K562 treated with DMSO at 1 percent for 24 hours (cell line): Measurements from ENCODE around the gene CDKAL1. TPM values are rescaled to one million over a fixed set of nuclear protein-coding genes. Genes with fewer than 3 reads are reported as not detected.

ENCODE experiments used
- total RNA-seq: library from RNA; unstranded; fragments of 300-600 nt; gene quantifications from 2 replicates; pipeline ENCODE4 v1.2.3, GENCODE V29; 2022; ENCODE audit warnings: low read depth; ENCODE audit not compliant: insufficient read depth

CDKAL1 gene
- total RNA-seq = 9.5 and 13.3 TPM in 2 replicates

DNA sequence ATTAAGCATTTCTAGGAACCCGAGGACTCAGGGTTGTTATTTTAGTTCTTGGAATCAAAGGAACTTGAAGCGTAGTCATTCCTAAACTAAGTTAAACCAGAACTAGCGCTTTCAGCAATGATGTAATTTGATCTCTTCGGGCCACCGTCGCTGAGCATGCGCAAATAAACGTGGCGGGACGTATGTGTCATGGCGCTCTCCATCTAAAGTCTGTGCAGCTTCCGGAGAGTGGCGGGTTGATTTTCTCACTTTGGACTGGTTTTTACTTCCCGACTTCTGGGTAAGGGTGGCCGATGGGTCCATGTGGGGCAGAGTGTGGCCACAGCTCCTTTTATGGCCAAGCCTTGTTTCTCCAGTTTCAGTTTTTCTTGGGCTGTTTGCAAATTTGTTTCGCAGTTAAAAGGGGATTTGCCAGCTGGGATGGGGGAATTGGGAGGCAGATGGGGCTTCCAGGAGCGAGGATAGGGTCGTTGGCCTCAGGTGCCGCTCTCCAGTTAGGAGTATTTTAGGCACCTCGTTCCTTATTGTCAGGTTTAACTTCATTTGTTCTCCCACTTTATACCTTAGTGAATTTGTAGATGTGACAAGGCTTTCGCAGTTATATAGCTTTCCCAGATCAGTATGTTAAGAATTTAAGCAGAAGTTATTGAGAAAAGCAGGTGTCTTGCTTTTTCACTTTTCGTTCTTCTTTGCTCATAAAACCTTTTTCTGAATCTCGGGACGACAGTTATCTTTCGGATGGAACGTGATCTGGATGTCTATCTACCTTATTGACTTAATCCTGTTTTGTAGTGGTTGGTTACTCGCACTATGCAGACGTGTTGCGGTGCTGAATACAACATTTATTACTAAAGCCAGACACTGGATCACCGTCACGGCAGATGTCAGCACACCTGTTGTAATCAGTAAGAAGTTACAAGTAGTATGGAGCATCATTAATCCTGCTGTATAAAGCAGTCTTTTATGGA is at the start of gene CDKAL1:
Gene CDKAL1, plus strand, starts transcription at position 163 of the 968 bp plus-strand sequence. CDS start 11,894 bp downstream, outside the sequence.

Other genes with a start within 250 kb of the CDKAL1 start
- 17.9 and 20.2 TPM in 2 replicates for gene E2F3, start 132.6 kb upstream of the CDKAL1 start, total RNA-seq